PFSK-1 (cell line): ENCODE data around the gene HIPK2.

Experiments
- FOXP2 ChIP-seq: optimal IDR thresholded peaks from 2 replicates; pipeline ENCODE3; 2011; ENCODE audit warnings: borderline replicate concordance, control low read depth, inconsistent platforms; ENCODE audit not compliant: insufficient read depth; ENCODE audit errors: extremely low read length, extremely low read depth
- POLR2AphosphoS5 ChIP-seq: IDR thresholded peaks from 2 replicates; pipeline ENCODE4 v1.6.1; 2012; ENCODE audit warnings: low read depth, mild to moderate bottlenecking, control low read depth, low read length, moderate library complexity
- REST ChIP-seq, 2 experiments: IDR thresholded peaks; 2 replicates each; pipeline versions ENCODE4 v1.6.1 to v1.8.0; 2011 to 2012; ENCODE audit warnings: low read depth in 2 of 2, low read length in 2 of 2, control low read depth in 1 of 2, inconsistent platforms in 1 of 2, mild to moderate bottlenecking in 1 of 2, moderate library complexity in 1 of 2; ENCODE audit not compliant: insufficient read depth in 1 of 2
- SIN3A ChIP-seq: IDR thresholded peaks from 2 replicates; pipeline ENCODE4 v1.6.1; 2012; ENCODE audit warnings: mild to moderate bottlenecking, low read length, moderate library complexity, borderline replicate concordance; ENCODE audit not compliant: insufficient read depth
- TAF1 ChIP-seq: IDR thresholded peaks from 2 replicates; pipeline ENCODE4 v1.6.1; 2012; ENCODE audit warnings: low read length, control low read depth, borderline replicate concordance; ENCODE audit not compliant: insufficient read depth

Gene HIPK2

DNA sequence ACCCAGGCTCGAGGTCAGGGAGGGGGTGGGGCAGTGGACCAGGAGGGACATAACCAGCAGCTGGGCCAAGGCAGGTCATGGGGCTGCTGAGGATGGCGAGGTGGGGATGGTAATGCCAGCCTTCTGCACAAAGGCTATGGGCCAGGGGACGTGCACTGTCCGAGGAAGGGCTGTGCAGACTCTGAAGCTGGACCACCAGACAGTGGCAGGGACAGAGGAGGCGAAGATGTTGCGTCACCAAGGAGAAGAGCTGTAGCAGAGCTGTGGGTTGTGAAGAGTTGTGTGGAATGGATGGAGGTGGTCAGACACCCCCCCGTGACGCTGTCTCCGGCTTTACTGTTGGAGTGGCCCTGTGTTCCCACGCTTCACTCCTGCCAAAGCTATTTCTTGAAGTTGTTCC is 252.6 kb downstream of the HIPK2 start:
- no peak for TF ChIP-seq SIN3A
- TF ChIP-seq POLR2AphosphoS5, result no peak
- no peak for TF ChIP-seq REST (IDR thresholded peaks at IDR 0.05; ENCODE audit: insufficient read depth in 1 of 2, low read depth in 2 of 2, low read length in 2 of 2)
- no peak for TF ChIP-seq FOXP2
- no peak for TF ChIP-seq TAF1

DNA sequence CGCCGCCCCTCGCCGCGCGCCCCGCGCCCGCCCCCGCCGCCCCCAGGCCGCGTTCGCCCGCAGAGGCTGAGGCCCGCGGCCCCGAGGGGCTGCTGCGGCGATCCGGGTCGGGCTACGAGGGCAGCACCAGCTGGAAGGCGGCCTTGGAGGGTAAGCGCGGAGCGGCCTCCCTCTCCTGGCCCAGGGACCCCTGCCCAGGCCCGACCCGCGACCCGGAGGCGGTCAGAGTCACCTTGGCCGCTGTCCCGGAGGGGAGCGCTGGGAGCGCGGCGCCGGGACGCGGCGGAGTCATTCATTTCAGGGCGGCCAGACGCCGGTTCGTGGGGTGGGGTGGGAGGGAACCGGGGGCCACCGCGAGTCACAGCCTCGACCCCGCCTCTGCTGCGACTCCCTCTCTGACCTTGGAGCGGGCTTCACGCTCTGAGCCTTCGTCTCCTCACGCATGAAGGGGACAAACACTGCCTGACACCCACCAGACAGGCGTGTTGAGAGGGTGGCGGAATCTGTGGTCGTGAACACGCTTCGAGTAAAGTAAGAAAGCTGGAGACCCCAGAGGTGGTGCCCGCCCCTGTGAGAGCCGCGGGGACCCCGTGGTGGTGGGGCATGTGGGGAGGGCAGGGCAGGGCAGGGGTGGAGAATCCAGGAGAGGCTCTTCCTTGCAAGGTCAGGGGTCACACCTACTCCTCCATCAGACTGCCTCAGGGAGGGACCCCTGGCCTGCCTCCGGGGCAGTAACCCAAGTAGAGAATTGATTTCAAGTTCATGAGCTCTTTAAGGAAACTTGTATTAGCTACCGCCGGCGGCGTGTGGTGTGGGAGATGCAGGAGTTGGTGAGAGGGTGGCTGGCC is 253.6 kb downstream of the HIPK2 start:
- TF ChIP-seq POLR2AphosphoS5 (no peak), SIN3A (no peak), REST (IDR thresholded peaks at IDR 0.05; ENCODE audit: insufficient read depth in 1 of 2, low read depth in 2 of 2, low read length in 2 of 2) (no peak), TAF1 (no peak), FOXP2 (no peak)

DNA sequence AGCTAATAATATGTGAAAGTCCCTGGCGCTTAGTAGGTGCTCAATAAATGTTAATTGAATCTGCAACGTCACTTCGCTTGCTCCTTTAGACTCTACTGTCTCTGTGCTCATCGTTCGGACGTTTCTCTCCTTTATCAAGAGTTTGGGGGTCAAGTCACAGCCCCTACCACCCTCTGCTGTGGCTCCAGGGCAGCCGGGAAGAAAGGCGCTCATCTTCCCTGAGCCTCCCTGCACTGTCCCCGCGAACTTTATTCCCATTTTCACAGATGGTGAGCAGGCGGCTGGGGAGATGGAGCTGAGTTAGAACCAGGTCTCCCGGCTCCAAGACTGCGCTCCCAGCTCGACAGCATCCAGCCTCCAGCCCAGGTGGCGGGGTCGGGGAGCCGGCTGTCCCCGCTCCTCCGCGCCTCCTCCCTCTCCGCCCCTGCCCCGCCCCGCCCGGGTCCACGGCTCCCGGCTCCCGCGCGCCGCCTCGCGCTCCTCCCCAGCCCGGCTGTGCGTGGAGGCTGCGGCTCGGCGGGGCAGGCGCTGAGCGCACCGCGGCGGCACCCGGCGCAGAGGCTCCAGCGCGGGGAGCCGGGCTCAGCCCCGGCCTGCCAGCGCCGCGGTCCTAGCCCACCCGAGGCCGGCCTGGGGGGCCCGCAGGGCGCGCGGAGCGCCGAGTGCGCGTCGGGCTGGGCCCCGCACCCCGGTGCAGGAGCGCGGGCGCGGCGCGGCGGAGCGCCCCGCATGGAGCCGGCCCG is 254.4 kb downstream of the HIPK2 start, which contains the start of gene CLEC2L:
Gene CLEC2L, plus strand, starts transcription at position 487 of the 743 bp plus-strand sequence. Its CDS starts 243 bp downstream, at position 730.
- TF ChIP-seq POLR2AphosphoS5 (no peak), FOXP2 (no peak), REST (IDR thresholded peaks at IDR 0.05; ENCODE audit: insufficient read depth in 1 of 2, low read depth in 2 of 2, low read length in 2 of 2) (no peak), SIN3A (no peak), TAF1 (no peak)

- TF ChIP-seq POLR2AphosphoS5 (no peak), REST (IDR thresholded peaks at IDR 0.05; ENCODE audit: insufficient read depth in 1 of 2, low read depth in 2 of 2, low read length in 2 of 2) (no peak), FOXP2 (no peak), TAF1 (no peak), SIN3A (no peak)
Observed at GRCh38 chr7:139522830-139523198, 255.0 kb downstream of the HIPK2 start.
